Esophagus mucosa (tissue), 1 donor: ENCODE measurements around the gene OR6N2. TPM values are rescaled to one million over a fixed set of nuclear protein-coding genes. Genes with fewer than 3 reads are reported as not detected.

Experiments
- ATAC-seq: fragments of 200-7000 bp; cut with Tn5 transposase; one replicate; pipeline ENCODE4 v1.9.1; 2020
- total RNA-seq: library from RNA; stranded (reverse); gene quantifications from one replicate; pipeline ENCODE4 v1.2.4, GENCODE V29; 2023
- donor health status: DM: yes; HTN: yes; CAD: no.

Gene OR6N2
- total RNA-seq, 1 donor from 2014 or later: not detected

DNA sequence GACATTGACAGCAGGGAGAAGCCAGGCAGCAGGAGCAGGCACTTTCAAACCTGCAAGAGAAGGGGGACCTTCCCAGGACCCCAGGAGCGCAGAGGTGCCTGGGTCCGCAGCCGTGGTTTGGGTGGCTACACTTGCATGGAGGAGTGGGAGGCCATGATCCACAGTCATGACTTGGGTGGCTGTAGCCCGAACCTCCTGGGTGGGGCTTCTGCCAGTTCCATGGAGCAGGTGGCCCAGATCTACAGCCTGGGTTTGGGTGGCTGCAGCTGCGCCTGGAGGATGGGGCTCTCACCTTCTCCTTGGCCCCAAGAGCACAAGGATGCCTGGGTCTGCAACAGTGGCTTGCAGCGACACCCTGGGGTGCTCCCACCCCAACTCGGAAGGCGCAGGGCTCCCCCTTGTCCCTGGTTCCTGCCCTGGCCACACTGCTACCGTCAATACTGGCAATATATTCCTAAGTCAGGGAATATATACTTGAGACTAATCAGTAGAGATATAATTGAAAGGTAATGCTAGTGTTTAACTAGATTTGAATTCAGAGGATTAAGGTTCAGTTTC is 28.8 kb downstream of the OR6N2 start:
- no peak for ATAC-seq

DNA sequence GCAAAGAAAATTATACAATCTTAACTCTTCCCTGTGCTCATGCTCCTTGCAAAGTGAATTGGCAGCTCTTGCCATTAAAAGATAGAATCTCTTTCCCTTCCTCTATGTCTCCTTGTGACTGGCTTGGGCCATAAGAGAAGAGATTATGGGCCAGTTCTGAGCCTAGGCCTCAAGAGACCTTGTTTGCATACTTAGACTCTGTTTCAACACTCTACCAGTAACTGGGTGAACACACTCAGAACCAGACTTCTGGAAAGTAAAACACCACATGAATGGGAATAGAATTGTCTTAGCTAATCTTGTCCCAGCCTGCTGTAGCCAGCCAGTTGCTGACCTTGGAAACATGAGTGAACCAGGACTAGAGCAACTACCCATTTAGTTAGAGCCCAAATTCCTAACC is 45.2 kb downstream of the OR6N2 start:
- no peak for ATAC-seq

DNA sequence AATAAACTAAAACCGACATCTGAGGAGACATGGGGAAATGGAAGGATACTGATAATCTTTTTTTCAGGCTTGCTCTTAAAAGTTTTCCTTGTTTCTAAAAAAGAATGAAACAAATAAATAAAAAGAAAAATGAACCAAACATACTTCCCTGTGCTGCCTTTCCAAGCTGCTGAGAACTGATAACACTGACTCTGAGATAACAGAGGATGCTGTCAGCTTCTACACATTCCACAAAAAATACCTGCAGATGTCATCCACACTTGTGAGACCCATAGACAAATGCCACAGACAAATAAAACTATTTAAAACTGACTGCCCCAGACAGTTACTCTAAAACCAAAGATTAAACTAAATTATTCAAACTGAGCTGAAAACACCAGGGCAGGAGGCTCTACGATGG is 48.5 kb downstream of the OR6N2 start:
- ATAC-seq: no peak

DNA sequence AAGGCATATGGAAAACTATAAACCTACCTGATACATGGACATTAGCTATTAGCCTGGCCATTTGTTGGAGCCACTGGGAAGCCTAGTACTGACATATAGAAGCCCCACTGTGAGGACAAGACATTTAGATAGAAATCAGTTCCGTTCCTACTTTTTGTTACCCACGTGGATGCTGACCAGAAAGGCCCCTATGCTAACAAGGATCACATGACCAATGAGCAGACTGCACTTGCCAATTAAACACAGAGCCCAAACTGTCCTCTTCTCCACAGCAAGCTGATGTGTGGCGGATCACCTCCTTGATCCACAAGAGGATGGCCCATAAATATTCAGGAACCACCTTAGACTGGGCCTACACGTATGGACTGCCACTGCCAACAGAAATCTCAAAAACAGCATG is 49.3 kb downstream of the OR6N2 start:
- no peak for ATAC-seq

DNA sequence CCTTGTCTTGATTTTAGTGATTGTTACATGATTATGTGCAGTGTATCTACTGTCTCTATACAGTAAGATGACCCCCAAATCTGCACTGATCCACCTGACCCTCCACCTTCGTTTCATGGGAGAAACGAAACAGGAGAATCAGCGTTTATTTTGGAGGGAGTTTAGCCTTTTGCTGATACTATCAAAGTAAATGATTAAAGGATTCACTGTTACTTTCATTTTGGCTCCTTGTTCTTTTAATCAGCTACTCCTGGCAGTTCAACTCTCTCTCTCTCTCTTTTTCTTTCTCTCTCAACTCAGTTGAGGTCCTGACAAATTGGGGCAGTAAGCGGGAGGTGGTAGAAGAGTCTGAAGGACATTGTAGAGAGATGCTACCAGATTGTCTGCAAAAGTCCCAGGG is 50.6 kb downstream of the OR6N2 start:
- ATAC-seq: no peak

DNA sequence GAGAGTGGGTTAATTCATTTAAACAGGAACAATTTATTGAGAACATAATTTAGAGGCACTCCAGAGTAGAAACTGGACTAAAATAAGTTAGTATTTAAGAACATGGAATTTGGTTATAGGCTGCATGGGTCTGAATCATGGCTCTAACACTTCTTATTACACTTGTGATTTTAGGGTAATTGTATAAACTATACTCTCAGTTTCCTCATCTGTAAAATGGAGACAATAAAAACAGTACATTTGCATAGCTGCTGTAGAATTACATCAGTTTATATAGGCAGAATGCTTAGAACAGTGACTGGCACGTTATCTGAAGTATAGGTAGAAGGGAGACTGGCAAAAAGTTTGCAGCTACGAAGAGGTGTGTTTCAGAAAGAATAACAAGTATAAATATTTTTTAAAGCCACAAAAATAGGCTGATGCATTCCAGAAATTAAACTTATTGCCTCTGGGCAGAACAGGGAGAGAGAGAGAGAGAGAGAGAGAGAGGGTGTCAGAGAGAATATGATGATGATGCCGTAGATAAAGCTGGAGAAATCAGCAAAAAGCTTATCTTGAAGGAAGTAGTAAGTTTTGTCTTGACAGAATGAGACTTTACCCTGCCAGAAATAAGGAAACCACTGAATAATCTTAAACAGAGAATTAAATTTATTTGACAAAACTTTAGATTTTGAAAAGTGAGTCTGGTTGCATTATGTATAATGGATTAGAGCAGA is 52.3 kb downstream of the OR6N2 start:
- ATAC-seq: no peak

DNA sequence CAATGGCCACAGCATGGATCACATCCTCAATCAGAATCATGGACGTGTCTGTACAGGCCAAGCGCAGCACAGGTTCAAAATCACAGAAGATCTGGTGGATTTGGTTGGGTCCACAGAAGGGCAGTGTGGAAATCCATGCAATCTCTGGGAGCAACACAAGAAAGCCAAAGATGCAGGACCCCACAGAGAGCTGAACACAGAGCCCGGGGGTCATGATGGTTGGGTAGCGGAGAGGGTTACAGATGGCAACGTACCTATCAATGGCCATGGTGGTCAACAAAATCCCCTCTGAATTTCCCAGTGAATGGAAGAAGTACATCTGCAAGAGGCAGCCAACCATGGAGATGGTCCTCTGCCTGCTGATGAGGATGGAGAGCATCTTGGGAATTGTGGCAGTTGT is 56.6 kb downstream of the OR6N2 start:
- no peak for ATAC-seq

Other genes with a start within 250 kb of the OR6N2 start
- not detected for gene OR6Y1, start 226.8 kb downstream of the OR6N2 start, total RNA-seq
- not detected for gene OR6P1, start 210.6 kb downstream of the OR6N2 start, total RNA-seq
- gene OR10X1, start 201.3 kb downstream of the OR6N2 start, total RNA-seq: not detected
- not detected for gene OR10Z1, start 175.9 kb downstream of the OR6N2 start, total RNA-seq
- gene SPTA1, start 94.5 kb downstream of the OR6N2 start, total RNA-seq: not detected
- gene OR6K2, start 80.6 kb downstream of the OR6N2 start, total RNA-seq: not detected
- gene OR6K3, start 60.5 kb downstream of the OR6N2 start, total RNA-seq: not detected
- gene OR6K6, start 26.5 kb downstream of the OR6N2 start, total RNA-seq: not detected
- not detected for gene OR6N1, start 9.0 kb downstream of the OR6N2 start, total RNA-seq
- 0.52 TPM for gene MNDA, start 50.1 kb upstream of the OR6N2 start, total RNA-seq
- gene PYHIN1, start 150.3 kb upstream of the OR6N2 start, total RNA-seq: 0.44 TPM
- 100 TPM for gene IFI16, start 228.7 kb upstream of the OR6N2 start, total RNA-seq